A549 (cell line): ENCODE results near the gene PTPRF. TPM values are rescaled to one million over a fixed set of nuclear protein-coding genes. Genes with fewer than 3 reads are reported as not detected.

ENCODE experiments used
- ATAC-seq, 2 experiments: fragments of 200-7000 bp in 1 of 2; fragments of >200 bp in 1 of 2; cut with Nextera tagmentation in 1 of 2; cut with Tn5 transposase in 1 of 2; 3 replicates each; pipeline versions ENCODE4 v1.8.0 to v1.9.1; 2018 to 2020; ENCODE audit warnings: mild to moderate bottlenecking in 1 of 2, moderate library complexity in 1 of 2
- CTCF ChIA-PET: fragments of 300-600 bp; sonication (Branson Sonifier 250); formaldehyde crosslinking; extraction: SDS; loops from one replicate; lab custom pipeline; 2021; ENCODE audit warnings: antibody characterized with exemption, inconsistent platforms; lab: Yijun Ruan, JAX
- POLR2A ChIA-PET: fragments of 350-600 bp; formaldehyde crosslinking; extraction: SDS; loops from one replicate; lab custom pipeline; 2021; ENCODE audit warnings: antibody characterized with exemption, inconsistent platforms; lab: Yijun Ruan, JAX
- DNase-seq, 2 experiments: peaks; one replicate each; pipeline versions ENCODE4 v3.0.0 to v3.0.0-alpha.2; 2011 to 2016; ENCODE audit warnings: low read depth in 1 of 2, low spot score in 1 of 2
- FAIRE-seq: peaks from 2 replicates; lab custom pipeline; 2011; peaks lifted over from hg19 to GRCh38; lab: Jason Lieb, UNC
- H3K27ac ChIP-seq, 2 experiments: fragments of >200 bp; sonication (Bioruptor Twin); formaldehyde crosslinking; 3 replicates each; pipeline ENCODE4 v1.5.1; 2016 to 2017
- H3K4me1 ChIP-seq: fragments of >200 bp; sonication (Bioruptor Twin); formaldehyde crosslinking; 3 replicates; pipeline ENCODE4 v1.6.1; 2016
- H3K4me2 ChIP-seq: fragments of >200 bp; sonication (Bioruptor Twin); formaldehyde crosslinking; 3 replicates; pipeline ENCODE4 v1.6.1; 2016
- H3K4me3 ChIP-seq: fragments of >200 bp; sonication (Bioruptor Twin); formaldehyde crosslinking; 3 replicates; pipeline ENCODE4 v1.5.1; 2016
- H3K9me3 ChIP-seq: fragments of >200 bp; sonication (Bioruptor Twin); formaldehyde crosslinking; 3 replicates; pipeline ENCODE4 v1.6.1; 2016
- CBX2 ChIP-seq: fragments of 200-600 bp; sonication (generic); IDR thresholded peaks from 2 replicates; pipeline ENCODE4 v1.6.1; 2016; ENCODE audit warnings: low read depth, mild to moderate bottlenecking, borderline replicate concordance
- CHD2 ChIP-seq: fragments of 150-350 bp; IDR thresholded peaks from 2 replicates; pipeline ENCODE4 v1.6.1; 2014; ENCODE audit warnings: low read length; ENCODE audit not compliant: partially characterized antibody
- EHF ChIP-seq: fragments of 250-450 bp; sonication (Bioruptor Pico); IDR thresholded peaks from 2 replicates; pipeline ENCODE4 v1.5.0; 2020; ENCODE audit warnings: mild to moderate bottlenecking
- EHMT2 ChIP-seq: fragments of 200-600 bp; sonication (generic); IDR thresholded peaks from 2 replicates; pipeline ENCODE4 v1.6.1; 2016; ENCODE audit warnings: antibody characterized with exemption, low read depth, mild to moderate bottlenecking, moderate library complexity
- ESRRA ChIP-seq: fragments of 150-350 bp; IDR thresholded peaks from 2 replicates; pipeline ENCODE4 v1.6.1; 2014; ENCODE audit warnings: mild to moderate bottlenecking, low read length, borderline replicate concordance
- FOSB ChIP-seq: fragments of 250-450 bp; sonication (Bioruptor Pico); IDR thresholded peaks from 2 replicates; pipeline ENCODE4 v1.5.0; 2020; ENCODE audit warnings: mild to moderate bottlenecking, moderate library complexity
- FOSL2 ChIP-seq, 2 experiments: fragments of 450-650 bp in 1 of 2; fragments of >200 bp in 1 of 2; sonication (Bioruptor Twin) in 1 of 2; formaldehyde crosslinking; IDR thresholded peaks; 2 replicates each; pipeline versions ENCODE4 v1.5.0 to v1.6.1; 2016 to 2020; ENCODE audit warnings: mild to moderate bottlenecking in 1 of 2, moderate library complexity in 1 of 2
- FOXS1 ChIP-seq: fragments of 250-450 bp; sonication (Bioruptor Pico); IDR thresholded peaks from 2 replicates; pipeline ENCODE4 v1.5.0; 2020; ENCODE audit warnings: mild to moderate bottlenecking, moderate library complexity
- GATA3 ChIP-seq: IDR thresholded peaks from 2 replicates; pipeline ENCODE4 v1.6.1; 2012; ENCODE audit warnings: borderline replicate concordance
- HDAC2 ChIP-seq: fragments of 200-600 bp; sonication (generic); IDR thresholded peaks from 2 replicates; pipeline ENCODE4 v1.6.1; 2016
- HOXB13 ChIP-seq: fragments of 250-450 bp; sonication (Bioruptor Pico); IDR thresholded peaks from 2 replicates; pipeline ENCODE4 v1.5.0; 2020; ENCODE audit warnings: low read depth, mild to moderate bottlenecking, moderate library complexity
- JUN ChIP-seq, 2 experiments: fragments of >200 bp; sonication (Bioruptor Twin); formaldehyde crosslinking; IDR thresholded peaks; 2 replicates in 1 of 2; 3 replicates in 1 of 2; pipeline ENCODE4 v1.6.1; 2016 to 2017
- KDM1A ChIP-seq: fragments of 200-600 bp; sonication (generic); IDR thresholded peaks from 2 replicates; pipeline ENCODE4 v1.6.1; 2016; ENCODE audit warnings: low read depth, mild to moderate bottlenecking
- MAZ ChIP-seq: fragments of 150-350 bp; IDR thresholded peaks from 2 replicates; pipeline ENCODE4 v1.6.1; 2014; ENCODE audit warnings: antibody characterized with exemption, low read depth, low read length, borderline replicate concordance
- MYC ChIP-seq: IDR thresholded peaks from 2 replicates; pipeline ENCODE4 v1.6.1; 2012; ENCODE audit warnings: mild to moderate bottlenecking, inconsistent platforms, low read length, improper control_type of control experiment, borderline replicate concordance
- NR3C1 ChIP-seq: fragments of >200 bp; sonication (Bioruptor Twin); formaldehyde crosslinking; IDR thresholded peaks from 3 replicates; pipeline ENCODE4 v1.6.1; 2017
- PHF8 ChIP-seq: fragments of 200-600 bp; sonication (generic); IDR thresholded peaks from 2 replicates; pipeline ENCODE4 v1.6.1; 2016; ENCODE audit warnings: low read depth, mild to moderate bottlenecking, antibody characterized with exemption, moderate library complexity, borderline replicate concordance
- POLR2A ChIP-seq: IDR thresholded peaks from 2 replicates; pipeline ENCODE4 v1.6.1; 2012; ENCODE audit warnings: mild to moderate bottlenecking, low read length
- POLR2AphosphoS2 ChIP-seq: conservative IDR thresholded peaks from 2 replicates; pipeline ENCODE4 v1.6.1; 2012; ENCODE audit warnings: low read length, improper control_type of control experiment, inconsistent platforms
- RARB ChIP-seq: fragments of 250-450 bp; sonication (Bioruptor Pico); IDR thresholded peaks from 2 replicates; pipeline ENCODE4 v1.8.0; 2021; ENCODE audit warnings: mild to moderate bottlenecking, moderate library complexity
- RFX5 ChIP-seq: fragments of 450-650 bp; IDR thresholded peaks from 2 replicates; pipeline ENCODE4 v1.7.1; 2014; ENCODE audit warnings: antibody characterized with exemption, mild to moderate bottlenecking, moderate library complexity
- TFCP2L1 ChIP-seq: fragments of 250-450 bp; sonication (Bioruptor Pico); IDR thresholded peaks from 2 replicates; pipeline ENCODE4 v1.5.0; 2021; ENCODE audit warnings: mild to moderate bottlenecking
- ZFP36 ChIP-seq: fragments of 450-650 bp; IDR thresholded peaks from 2 replicates; pipeline ENCODE4 v1.6.1; 2014; ENCODE audit warnings: borderline replicate concordance; ENCODE audit not compliant: partially characterized antibody
- ZNF302 ChIP-seq: fragments of 250-450 bp; sonication (Bioruptor Pico); IDR thresholded peaks from 2 replicates; pipeline ENCODE4 v1.9.0; 2021; ENCODE audit warnings: inconsistent platforms, mild to moderate bottlenecking, moderate library complexity
- ZSCAN20 ChIP-seq: fragments of 250-450 bp; sonication (Bioruptor Pico); IDR thresholded peaks from 2 replicates; pipeline ENCODE4 v1.8.0; 2022; ENCODE audit warnings: mild to moderate bottlenecking, moderate library complexity
- WGBS: methylation state at CpG from one replicate; pipeline ENCODE4 v1.1.6; 2017; ENCODE audit errors: missing lambda C conversion rate; 5-methylcytosine and 5-hydroxymethylcytosine counted together
- polyA plus RNA-seq, 4 experiments: library from polyadenylated mRNA; depleted of rRNA in 3 of 4; stranded (reverse); fragments of >200 nt; fragmentation: RNase III in 1 of 4; extraction: RNeasy Plus Mini Kit Qiagen cat#74134 plus additional on column Dnase treatment in 1 of 4; gene quantifications; 2 replicates in 3 of 4; 3 replicates in 1 of 4; pipeline ENCODE4 v1.2.3, GENCODE V29; 2011 to 2017
- TF ChIP-seq, protein P1 (sequence below): IDR thresholded peaks from 2 replicates; pipeline ENCODE4 v1.6.1; 2012; ENCODE audit warnings: low read depth, borderline replicate concordance
- TF ChIP-seq, protein P2 (sequence below): fragments of 450-650 bp; IDR thresholded peaks from 2 replicates; pipeline ENCODE4 v1.6.1; 2014; ENCODE audit warnings: antibody characterized with exemption
- TF ChIP-seq, protein P3 (sequence below): fragments of >200 bp; sonication (Bioruptor Twin); formaldehyde crosslinking; IDR thresholded peaks from 3 replicates; pipeline ENCODE4 v1.6.1; 2016
- TF ChIP-seq, protein P4 (sequence below): fragments of 250-450 bp; sonication (Bioruptor Pico); IDR thresholded peaks from 2 replicates; pipeline ENCODE4 v1.5.0; 2020; ENCODE audit warnings: low read depth, mild to moderate bottlenecking, moderate library complexity
- TF ChIP-seq, protein P5 (sequence below): IDR thresholded peaks from 2 replicates; pipeline ENCODE4 v1.6.1; 2012
- TF ChIP-seq, protein P6 (sequence below): fragments of >200 bp; sonication (Bioruptor Twin); formaldehyde crosslinking; IDR thresholded peaks from 3 replicates; pipeline ENCODE4 v1.5.1; 2016

PTPRF gene
- polyA plus RNA-seq, 2 of the 4 experiments (the other 2 are of a cell fraction), result 68.5 to 96.5 TPM

DNA sequence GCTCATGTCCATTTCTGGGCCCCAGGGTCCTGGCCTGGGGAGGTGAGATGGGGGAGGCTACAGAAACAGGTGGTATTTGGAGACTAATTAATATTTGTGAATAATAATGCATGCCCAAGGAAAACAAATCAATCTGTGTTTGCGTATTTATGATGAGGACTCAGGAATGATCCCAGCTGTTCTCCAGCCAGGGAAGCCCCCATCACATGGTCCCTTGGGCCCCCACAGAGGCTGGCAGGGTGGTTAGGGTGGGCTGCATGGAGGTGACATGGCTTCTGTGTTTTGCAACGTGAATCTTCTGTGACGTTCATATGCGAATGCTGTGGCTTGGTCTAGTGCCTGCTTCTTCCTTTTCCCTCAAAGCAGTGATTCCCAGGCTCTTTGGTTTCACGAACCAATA is 10.5 kb downstream of the PTPRF start:
- Histone ChIP-seq H3K4me2 (no peak overlapping the region), H3K4me1 (peaks cover 29% of the 10 kb centered on the region), H3K27ac (no peak overlapping the region), H3K4me3 (no peak overlapping the region), H3K9me3 (no peaks in the 10 kb centered on the region)
- ChIA-PET POLR2A (no interaction called here), CTCF (interaction anchor here (0.7 to 1.6 kb wide), 3 partner anchors 8 to 314 kb away, joined by 3 to 4 read pairs (median 3); no protein-coding TSS in a partner anchor)
- no peak for ATAC-seq
- FAIRE-seq, result no peak
- WGBS, result 92% methylated on average over 5 of the region's 5 CpGs
- DNase-seq, result no peak
- TF ChIP-seq TFCP2L1 (CRISPR knock-in tag), result no peak
- no peak for TF ChIP-seq KDM1A
- TF ChIP-seq ZNF302 (CRISPR knock-in tag), result no peak
- no peak for TF ChIP-seq POLR2AphosphoS2
- TF ChIP-seq CHD2, result no peak
- no peak for TF ChIP-seq MAZ
- TF ChIP-seq, protein P1, sequence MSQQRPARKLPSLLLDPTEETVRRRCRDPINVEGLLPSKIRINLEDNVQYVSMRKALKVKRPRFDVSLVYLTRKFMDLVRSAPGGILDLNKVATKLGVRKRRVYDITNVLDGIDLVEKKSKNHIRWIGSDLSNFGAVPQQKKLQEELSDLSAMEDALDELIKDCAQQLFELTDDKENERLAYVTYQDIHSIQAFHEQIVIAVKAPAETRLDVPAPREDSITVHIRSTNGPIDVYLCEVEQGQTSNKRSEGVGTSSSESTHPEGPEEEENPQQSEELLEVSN, result no peak
- no peak for TF ChIP-seq CBX2
- TF ChIP-seq RARB (CRISPR knock-in tag), result no peak
- no peak for TF ChIP-seq MYC
- TF ChIP-seq FOSL2 (IDR thresholded peaks at IDR 0.05), result no peak
- no peak for TF ChIP-seq FOSL2 (CRISPR knock-in tag; IDR thresholded peaks at IDR 0.05)
- no peak for TF ChIP-seq HDAC2
- no peak for TF ChIP-seq ZSCAN20 (CRISPR knock-in tag)
- no peak for TF ChIP-seq ZFP36
- TF ChIP-seq EHMT2, result no peak
- TF ChIP-seq, protein P2, sequence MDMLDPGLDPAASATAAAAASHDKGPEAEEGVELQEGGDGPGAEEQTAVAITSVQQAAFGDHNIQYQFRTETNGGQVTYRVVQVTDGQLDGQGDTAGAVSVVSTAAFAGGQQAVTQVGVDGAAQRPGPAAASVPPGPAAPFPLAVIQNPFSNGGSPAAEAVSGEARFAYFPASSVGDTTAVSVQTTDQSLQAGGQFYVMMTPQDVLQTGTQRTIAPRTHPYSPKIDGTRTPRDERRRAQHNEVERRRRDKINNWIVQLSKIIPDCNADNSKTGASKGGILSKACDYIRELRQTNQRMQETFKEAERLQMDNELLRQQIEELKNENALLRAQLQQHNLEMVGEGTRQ, result no peak
- TF ChIP-seq, protein P3, sequence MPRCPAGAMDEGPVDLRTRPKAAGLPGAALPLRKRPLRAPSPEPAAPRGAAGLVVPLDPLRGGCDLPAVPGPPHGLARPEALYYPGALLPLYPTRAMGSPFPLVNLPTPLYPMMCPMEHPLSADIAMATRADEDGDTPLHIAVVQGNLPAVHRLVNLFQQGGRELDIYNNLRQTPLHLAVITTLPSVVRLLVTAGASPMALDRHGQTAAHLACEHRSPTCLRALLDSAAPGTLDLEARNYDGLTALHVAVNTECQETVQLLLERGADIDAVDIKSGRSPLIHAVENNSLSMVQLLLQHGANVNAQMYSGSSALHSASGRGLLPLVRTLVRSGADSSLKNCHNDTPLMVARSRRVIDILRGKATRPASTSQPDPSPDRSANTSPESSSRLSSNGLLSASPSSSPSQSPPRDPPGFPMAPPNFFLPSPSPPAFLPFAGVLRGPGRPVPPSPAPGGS, result no peak
- no peak for TF ChIP-seq GATA3
- TF ChIP-seq, protein P4, sequence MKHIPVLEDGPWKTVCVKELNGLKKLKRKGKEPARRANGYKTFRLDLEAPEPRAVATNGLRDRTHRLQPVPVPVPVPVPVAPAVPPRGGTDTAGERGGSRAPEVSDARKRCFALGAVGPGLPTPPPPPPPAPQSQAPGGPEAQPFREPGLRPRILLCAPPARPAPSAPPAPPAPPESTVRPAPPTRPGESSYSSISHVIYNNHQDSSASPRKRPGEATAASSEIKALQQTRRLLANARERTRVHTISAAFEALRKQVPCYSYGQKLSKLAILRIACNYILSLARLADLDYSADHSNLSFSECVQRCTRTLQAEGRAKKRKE (CRISPR knock-in tag), result no peak
- no peak for TF ChIP-seq PHF8
- TF ChIP-seq, all 56 proteins: peak for 0

DNA sequence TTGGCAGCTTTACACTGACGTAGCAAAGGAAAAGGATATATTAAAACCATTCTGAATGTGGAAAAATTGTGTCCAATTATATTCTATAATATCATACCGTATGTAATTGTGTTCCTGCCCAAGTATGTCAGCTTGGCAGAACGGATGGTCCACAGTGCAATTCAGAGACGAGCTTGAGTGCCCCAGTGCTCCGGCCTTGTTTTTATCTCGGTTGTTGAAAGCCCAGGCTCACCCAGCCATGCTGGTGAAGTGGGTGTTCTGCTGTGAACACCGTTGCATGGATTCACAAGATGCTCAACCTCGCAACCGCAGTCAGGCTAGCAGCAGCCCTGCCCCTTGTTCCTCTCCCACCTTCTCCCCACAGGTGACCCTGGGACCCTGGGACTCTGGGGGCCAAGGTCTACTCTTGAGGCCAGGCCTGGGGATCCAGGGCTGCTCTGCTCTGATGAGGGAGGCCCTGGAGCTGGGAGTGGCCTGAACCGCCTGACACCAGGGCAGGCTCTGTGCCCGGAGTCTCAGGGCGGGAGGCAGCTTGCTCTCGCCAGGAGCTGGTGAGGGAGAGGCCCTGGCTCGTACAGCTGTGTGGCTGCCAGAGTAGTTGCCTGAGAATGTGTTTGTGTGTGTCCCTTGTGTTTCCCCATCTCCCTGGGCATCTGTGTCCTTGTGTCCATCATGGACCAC is 11.2 kb downstream of the PTPRF start:
- no peak overlapping the region for H3K27ac ChIP-seq
- no peak for FAIRE-seq
- peaks cover 31% of the 10 kb centered on the region for H3K4me1 ChIP-seq
- no peak overlapping the region for H3K4me3 ChIP-seq
- WGBS, result 91% methylated on average over 7 of the region's 14 CpGs
- DNase-seq, result no peak
- no peak for ATAC-seq
- H3K4me2 ChIP-seq, result no peak overlapping the region
- ChIA-PET POLR2A (no interaction called here), CTCF (interaction anchor here (1.6 kb wide), 1 partner anchor 9 kb away, joined by 3 read pairs; no protein-coding TSS in a partner anchor)
- H3K9me3 ChIP-seq, result no peaks in the 10 kb centered on the region
- no peak for TF ChIP-seq RFX5
- TF ChIP-seq FOSB (CRISPR knock-in tag), result no peak
- no peak for TF ChIP-seq JUN (IDR thresholded peaks at IDR 0.05)
- no peak for TF ChIP-seq POLR2A
- TF ChIP-seq, protein P5, sequence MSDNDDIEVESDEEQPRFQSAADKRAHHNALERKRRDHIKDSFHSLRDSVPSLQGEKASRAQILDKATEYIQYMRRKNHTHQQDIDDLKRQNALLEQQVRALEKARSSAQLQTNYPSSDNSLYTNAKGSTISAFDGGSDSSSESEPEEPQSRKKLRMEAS, result no peak
- no peak for TF ChIP-seq CHD2
- TF ChIP-seq, protein P4 (CRISPR knock-in tag), result no peak
- no peak for TF ChIP-seq HOXB13 (CRISPR knock-in tag)
- TF ChIP-seq EHF, result no peak
- TF ChIP-seq ESRRA, result no peak
- TF ChIP-seq, protein P2, result no peak
- TF ChIP-seq ZFP36, result no peak
- TF ChIP-seq FOXS1 (CRISPR knock-in tag), result no peak
- TF ChIP-seq, protein P6, sequence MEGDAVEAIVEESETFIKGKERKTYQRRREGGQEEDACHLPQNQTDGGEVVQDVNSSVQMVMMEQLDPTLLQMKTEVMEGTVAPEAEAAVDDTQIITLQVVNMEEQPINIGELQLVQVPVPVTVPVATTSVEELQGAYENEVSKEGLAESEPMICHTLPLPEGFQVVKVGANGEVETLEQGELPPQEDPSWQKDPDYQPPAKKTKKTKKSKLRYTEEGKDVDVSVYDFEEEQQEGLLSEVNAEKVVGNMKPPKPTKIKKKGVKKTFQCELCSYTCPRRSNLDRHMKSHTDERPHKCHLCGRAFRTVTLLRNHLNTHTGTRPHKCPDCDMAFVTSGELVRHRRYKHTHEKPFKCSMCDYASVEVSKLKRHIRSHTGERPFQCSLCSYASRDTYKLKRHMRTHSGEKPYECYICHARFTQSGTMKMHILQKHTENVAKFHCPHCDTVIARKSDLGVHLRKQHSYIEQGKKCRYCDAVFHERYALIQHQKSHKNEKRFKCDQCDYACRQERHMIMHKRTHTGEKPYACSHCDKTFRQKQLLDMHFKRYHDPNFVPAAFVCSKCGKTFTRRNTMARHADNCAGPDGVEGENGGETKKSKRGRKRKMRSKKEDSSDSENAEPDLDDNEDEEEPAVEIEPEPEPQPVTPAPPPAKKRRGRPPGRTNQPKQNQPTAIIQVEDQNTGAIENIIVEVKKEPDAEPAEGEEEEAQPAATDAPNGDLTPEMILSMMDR, result no peak
- TF ChIP-seq NR3C1, result no peak
- no peak for TF ChIP-seq FOSL2 (IDR thresholded peaks at IDR 0.05)
- TF ChIP-seq FOSL2 (CRISPR knock-in tag; IDR thresholded peaks at IDR 0.05), result no peak
